Activated T-helper 17 cell treated with anti-CD3 and anti-CD28 coated beads, Interleukin-2, amount 50 U/mL, for 72 hours (primary cell): Measurements from ENCODE around the gene FNDC5. TPM values are rescaled to one million over a fixed set of nuclear protein-coding genes. Genes with fewer than 3 reads are reported as not detected.
A peak's percentile ranks its signal among the peaks of the same experiment; 100 is the strongest.
"Not testable (repeated sequence)": the region's sequence is repeated elsewhere in the genome, so short reads cannot be mapped to it uniquely, and the experiment has no call there.

Experiments used
- ATAC-seq: fragments of 150-1000 bp; cut with Tn5 transposase; replicated peaks from 2 replicates; pipeline ENCODE4 v1.10.0; 2021; ENCODE audit warnings: mild to moderate bottlenecking, moderate library complexity
- H3K27ac Mint-ChIP-seq: one replicate; pipeline ENCODE4 v1.8.0; 2022; ENCODE audit warnings: mixed read lengths
- H3K27me3 Mint-ChIP-seq: one replicate; pipeline ENCODE4 v1.8.0; 2022; ENCODE audit warnings: mixed read lengths
- H3K36me3 Mint-ChIP-seq: one replicate; pipeline ENCODE4 v1.8.0; 2022; ENCODE audit warnings: low read depth, mild to moderate bottlenecking, mixed read lengths
- H3K4me1 Mint-ChIP-seq: one replicate; pipeline ENCODE4 v1.8.0; 2022; ENCODE audit warnings: mixed read lengths
- H3K4me3 Mint-ChIP-seq: one replicate; pipeline ENCODE4 v1.8.0; 2022; ENCODE audit warnings: mild to moderate bottlenecking, mixed read lengths
- H3K9me3 Mint-ChIP-seq: one replicate; pipeline ENCODE4 v1.8.0; 2022; ENCODE audit warnings: mixed read lengths
- total RNA-seq, 2 donors: library from RNA; stranded (reverse); gene quantifications; one replicate each; pipeline ENCODE4 v1.2.3, GENCODE V29; 2022

FNDC5 gene
- total RNA-seq, result not detected

- Mint-ChIP-seq H3K36me3 (peaks cover 26% of the 10 kb centered on the region), H3K4me3 (peak within 1 kb of the TSS; percentile 58), H3K4me1 (peaks cover 10% of the 10 kb centered on the region), H3K27ac (no peak within 1 kb of the TSS), H3K9me3 (no peaks in the 10 kb centered on the region), H3K27me3 (peaks cover 46% of the 10 kb centered on the region)
- ATAC-seq, result no peak
Measured at GRCh38 chr1:32870615-32871363, at the start of gene FNDC5. Gene FNDC5, minus strand, starts transcription at chr1:32870912.

GRCh38 chr1:32919811-32920733, 49.4 kb upstream of the FNDC5 start:
- no peak for ATAC-seq
- no peak overlapping the region for H3K27ac Mint-ChIP-seq
- no peaks in the 10 kb centered on the region for H3K9me3 Mint-ChIP-seq
- H3K36me3 Mint-ChIP-seq, result no peaks in the 10 kb centered on the region
- H3K4me1 Mint-ChIP-seq, result peaks cover 4% of the 10 kb centered on the region
- H3K4me3 Mint-ChIP-seq, result no peak overlapping the region
- peaks cover 51% of the 10 kb centered on the region for H3K27me3 Mint-ChIP-seq

- Mint-ChIP-seq H3K27me3 (peaks cover 38% of the 10 kb centered on the region), H3K27ac (no peak overlapping the region), H3K36me3 (no peaks in the 10 kb centered on the region), H3K4me1 (peaks cover 4% of the 10 kb centered on the region), H3K9me3 (no peaks in the 10 kb centered on the region), H3K4me3 (no peak overlapping the region)
- no peak for ATAC-seq
Measured at GRCh38 chr1:32918179-32918578, 47.5 kb upstream of the FNDC5 start.

- H3K27ac Mint-ChIP-seq, result no peak overlapping the region
- no peaks in the 10 kb centered on the region for H3K36me3 Mint-ChIP-seq
- peak; percentile 61 for ATAC-seq
- no peaks in the 10 kb centered on the region for H3K9me3 Mint-ChIP-seq
- peaks cover 31% of the 10 kb centered on the region for H3K27me3 Mint-ChIP-seq
- H3K4me1 Mint-ChIP-seq, result peaks cover 4% of the 10 kb centered on the region
- no peak overlapping the region for H3K4me3 Mint-ChIP-seq
Measured at GRCh38 chr1:32917521-32917920, 46.8 kb upstream of the FNDC5 start.

- H3K4me3 Mint-ChIP-seq, result no peak overlapping the region
- H3K4me1 Mint-ChIP-seq, result peaks cover 4% of the 10 kb centered on the region
- H3K27me3 Mint-ChIP-seq, result peaks cover 25% of the 10 kb centered on the region
- H3K27ac Mint-ChIP-seq, result no peak overlapping the region
- no peaks in the 10 kb centered on the region for H3K36me3 Mint-ChIP-seq
- no peaks in the 10 kb centered on the region for H3K9me3 Mint-ChIP-seq
- ATAC-seq, result no peak
Measured at GRCh38 chr1:32915766-32916706, 45.3 kb upstream of the FNDC5 start.

- no peaks in the 10 kb centered on the region for H3K4me1 Mint-ChIP-seq
- no peak overlapping the region for H3K4me3 Mint-ChIP-seq
- no peaks in the 10 kb centered on the region for H3K9me3 Mint-ChIP-seq
- no peak overlapping the region for H3K27ac Mint-ChIP-seq
- ATAC-seq, result no peak
- H3K27me3 Mint-ChIP-seq, result peaks cover 3% of the 10 kb centered on the region
- no peaks in the 10 kb centered on the region for H3K36me3 Mint-ChIP-seq
Measured at GRCh38 chr1:32910319-32910718, 39.6 kb upstream of the FNDC5 start.

- Mint-ChIP-seq H3K36me3 (no peaks in the 10 kb centered on the region), H3K9me3 (no peaks in the 10 kb centered on the region), H3K4me3 (no peak overlapping the region), H3K27ac (no peak overlapping the region), H3K4me1 (no peaks in the 10 kb centered on the region), H3K27me3 (peaks cover 7% of the 10 kb centered on the region)
- ATAC-seq, result no peak
Measured at GRCh38 chr1:32907435-32907834, 36.7 kb upstream of the FNDC5 start.

- peaks cover 10% of the 10 kb centered on the region for H3K27me3 Mint-ChIP-seq
- no peak for ATAC-seq
- no peak overlapping the region for H3K27ac Mint-ChIP-seq
- H3K9me3 Mint-ChIP-seq, result no peaks in the 10 kb centered on the region
- no peak overlapping the region for H3K4me3 Mint-ChIP-seq
- H3K4me1 Mint-ChIP-seq, result no peaks in the 10 kb centered on the region
- H3K36me3 Mint-ChIP-seq, result no peaks in the 10 kb centered on the region
Measured at GRCh38 chr1:32906654-32907053, 35.9 kb upstream of the FNDC5 start.

- H3K9me3 Mint-ChIP-seq, H3K4me1 Mint-ChIP-seq, H3K27ac Mint-ChIP-seq, ATAC-seq, H3K36me3 Mint-ChIP-seq, H3K4me3 Mint-ChIP-seq: not testable (repeated sequence)
- peaks cover 13% of the 10 kb centered on the region for H3K27me3 Mint-ChIP-seq
Measured at GRCh38 chr1:32905588-32905987, 34.9 kb upstream of the FNDC5 start.

- no peaks in the 10 kb centered on the region for H3K9me3 Mint-ChIP-seq
- H3K27ac Mint-ChIP-seq, result no peak overlapping the region
- H3K4me3 Mint-ChIP-seq, result no peak overlapping the region
- no peaks in the 10 kb centered on the region for H3K4me1 Mint-ChIP-seq
- no peaks in the 10 kb centered on the region for H3K36me3 Mint-ChIP-seq
- peaks cover 16% of the 10 kb centered on the region for H3K27me3 Mint-ChIP-seq
- ATAC-seq, result no peak
Measured at GRCh38 chr1:32904797-32905196, 34.1 kb upstream of the FNDC5 start.

GRCh38 chr1:32903991-32904785, 33.5 kb upstream of the FNDC5 start:
- Mint-ChIP-seq H3K36me3 (no peaks in the 10 kb centered on the region), H3K4me1 (no peaks in the 10 kb centered on the region), H3K27ac (no peak overlapping the region), H3K9me3 (no peaks in the 10 kb centered on the region), H3K27me3 (peaks cover 18% of the 10 kb centered on the region), H3K4me3 (no peak overlapping the region)
- no peak for ATAC-seq

GRCh38 chr1:32902535-32902920, 31.8 kb upstream of the FNDC5 start:
- Mint-ChIP-seq H3K27ac (no peak overlapping the region), H3K4me3 (peak overlapping the region; percentile 64)

GRCh38 chr1:32901823-32902534, 31.3 kb upstream of the FNDC5 start:
- Mint-ChIP-seq H3K27ac (no peak overlapping the region), H3K4me1 (no peaks in the 10 kb centered on the region), H3K27me3 (peaks cover 24% of the 10 kb centered on the region), H3K4me3 (peak overlapping the region; percentile 64), H3K9me3 (no peaks in the 10 kb centered on the region), H3K36me3 (no peaks in the 10 kb centered on the region)
- no peak for ATAC-seq

More at GRCh38 chr1:32902535-32902920, 31.8 kb upstream of the FNDC5 start:
- H3K4me1 Mint-ChIP-seq, result no peaks in the 10 kb centered on the region
- H3K27me3 Mint-ChIP-seq, result peaks cover 24% of the 10 kb centered on the region
- no peaks in the 10 kb centered on the region for H3K36me3 Mint-ChIP-seq
- no peaks in the 10 kb centered on the region for H3K9me3 Mint-ChIP-seq
- no peak for ATAC-seq
